ENCODE data around the gene TAS2R60. TPM values are rescaled to one million over a fixed set of nuclear protein-coding genes. Genes with fewer than 3 reads are reported as not detected.

TAS2R60 gene
- total RNA-seq, 1 experiment from 2014 or later: not detected

DNA sequence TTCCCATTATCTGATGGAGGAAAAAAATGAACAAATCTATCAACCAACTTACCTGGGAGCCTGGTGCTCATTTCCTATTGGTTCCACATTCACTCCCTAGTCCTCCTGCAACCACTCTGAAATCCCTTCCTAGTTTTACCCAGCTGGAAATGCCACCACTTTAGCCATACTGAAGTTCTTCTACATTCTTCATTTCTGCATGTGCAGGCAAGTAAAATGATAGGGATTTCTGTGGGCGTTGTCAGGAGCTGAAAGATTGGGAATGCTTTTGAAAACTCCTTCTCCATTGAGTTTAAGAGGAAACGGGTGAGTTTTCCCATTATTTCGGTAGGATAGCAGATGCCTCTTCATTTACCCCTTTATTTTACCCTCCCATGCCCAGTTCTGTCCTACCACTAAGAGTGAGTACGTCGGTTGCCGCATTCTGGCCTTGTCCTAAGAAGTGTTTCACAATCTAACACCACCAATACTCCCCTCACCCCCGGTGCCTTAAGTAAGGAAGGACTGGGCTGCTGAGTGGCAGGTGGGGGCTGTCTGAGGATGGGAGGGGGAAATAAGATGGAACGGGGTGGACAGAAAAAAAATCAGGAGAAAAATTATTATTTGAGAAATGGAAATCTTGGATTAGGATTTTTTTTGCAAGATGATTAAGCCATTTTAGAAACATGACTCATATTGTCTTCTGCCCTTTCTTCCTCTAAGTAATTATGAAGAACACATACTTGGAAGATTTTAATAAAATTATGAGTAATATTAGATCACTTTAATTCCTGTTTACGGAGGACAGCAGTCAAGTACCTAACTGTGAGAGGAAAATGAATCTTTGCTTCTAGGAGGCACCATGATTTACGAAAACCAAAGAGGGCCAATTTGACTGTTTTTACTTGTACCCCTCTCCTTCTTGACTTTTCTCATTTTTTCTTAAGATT lies 13.2 kb upstream of the TAS2R60 start:
- TF ChIP-seq, protein P1, sequence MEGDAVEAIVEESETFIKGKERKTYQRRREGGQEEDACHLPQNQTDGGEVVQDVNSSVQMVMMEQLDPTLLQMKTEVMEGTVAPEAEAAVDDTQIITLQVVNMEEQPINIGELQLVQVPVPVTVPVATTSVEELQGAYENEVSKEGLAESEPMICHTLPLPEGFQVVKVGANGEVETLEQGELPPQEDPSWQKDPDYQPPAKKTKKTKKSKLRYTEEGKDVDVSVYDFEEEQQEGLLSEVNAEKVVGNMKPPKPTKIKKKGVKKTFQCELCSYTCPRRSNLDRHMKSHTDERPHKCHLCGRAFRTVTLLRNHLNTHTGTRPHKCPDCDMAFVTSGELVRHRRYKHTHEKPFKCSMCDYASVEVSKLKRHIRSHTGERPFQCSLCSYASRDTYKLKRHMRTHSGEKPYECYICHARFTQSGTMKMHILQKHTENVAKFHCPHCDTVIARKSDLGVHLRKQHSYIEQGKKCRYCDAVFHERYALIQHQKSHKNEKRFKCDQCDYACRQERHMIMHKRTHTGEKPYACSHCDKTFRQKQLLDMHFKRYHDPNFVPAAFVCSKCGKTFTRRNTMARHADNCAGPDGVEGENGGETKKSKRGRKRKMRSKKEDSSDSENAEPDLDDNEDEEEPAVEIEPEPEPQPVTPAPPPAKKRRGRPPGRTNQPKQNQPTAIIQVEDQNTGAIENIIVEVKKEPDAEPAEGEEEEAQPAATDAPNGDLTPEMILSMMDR (conservative IDR thresholded peaks at IDR 0.05): no peak
- no peak for TF ChIP-seq EZH2 (IDR thresholded peaks at IDR 0.05; ENCODE audit: low read depth)

DNA sequence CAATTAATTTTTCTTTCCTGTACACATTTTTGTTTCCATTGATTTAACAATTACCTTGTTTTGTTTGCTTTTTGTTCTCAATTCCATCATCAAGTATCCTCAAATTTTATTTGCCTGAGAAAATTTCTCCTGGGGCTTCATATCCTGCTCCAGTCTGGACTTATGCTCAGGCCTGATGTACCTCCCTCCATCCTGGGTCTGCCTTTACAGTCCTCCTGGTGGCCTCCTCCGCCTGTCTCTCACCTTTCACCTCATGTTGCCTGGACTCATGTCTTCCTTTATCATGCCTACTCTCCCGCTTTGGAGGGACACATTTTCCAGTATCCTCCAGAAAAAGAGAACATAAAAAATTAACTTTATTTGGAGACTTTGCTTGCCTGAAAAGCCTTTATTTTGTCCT lies 12.1 kb upstream of the TAS2R60 start:
- no peak overlapping the region for H3K4me2 ChIP-seq
- H3K36me3 ChIP-seq (ENCODE audit: low read depth): no peaks in the 10 kb centered on the region
- no peak overlapping the region for H3K27ac ChIP-seq
- no peaks in the 10 kb centered on the region for H3K27me3 ChIP-seq (ENCODE audit: insufficient read depth, low read depth)
- H4K20me1 ChIP-seq (ENCODE audit: insufficient read depth): no peaks in the 10 kb centered on the region
- no peak for DNase-seq
- ChIA-PET POLR2A (ENCODE audit: unreplicated experiment) (no interaction called here), CTCF (no interaction called here)
- H3K9me2 ChIP-seq (ENCODE audit: insufficient read depth): no peaks in the 10 kb centered on the region
- TF ChIP-seq, protein P1 (conservative IDR thresholded peaks at IDR 0.05): no peak
- no peak for TF ChIP-seq EZH2 (IDR thresholded peaks at IDR 0.05; ENCODE audit: low read depth)
- H3K4me1 ChIP-seq (replicated peaks; ENCODE audit: insufficient read depth): peaks cover 8% of the 10 kb centered on the region; the same call in 1 of the 2 replicates
- intact Hi-C loops (cut with micrococcal nuclease; ENCODE audit: unreplicated experiment): no loop called here
- no peaks in the 10 kb centered on the region; the same call in 1 of the 2 replicates for H3K9me3 ChIP-seq (ENCODE audit: insufficient read depth, low read depth)
- H3F3A ChIP-seq (ENCODE audit: insufficient read depth, low read depth): 0 out of 2 replicates have a peak, but pooled peaks cover 4% of the 10 kb centered on the region
- no peaks in the 10 kb centered on the region for H3K79me2 ChIP-seq (ENCODE audit: low read depth)
- no TSS peak for BruUV-seq (replicated peaks)
- H2AFZ ChIP-seq: no peak overlapping the region
- no peak overlapping the region for H3K4me3 ChIP-seq

More for the DNA sequence above, 13.2 kb upstream of the TAS2R60 start:
- DNase-seq: peak in 1 of 2 experiments; percentile 35
- no peak overlapping the region for H3K4me3 ChIP-seq
- no peak overlapping the region for H3K27ac ChIP-seq
- no peaks in the 10 kb centered on the region for H3K27me3 ChIP-seq (ENCODE audit: insufficient read depth, low read depth)
- H2AFZ ChIP-seq: no peak overlapping the region
- no peaks in the 10 kb centered on the region for H3K36me3 ChIP-seq (ENCODE audit: low read depth)
- no peaks in the 10 kb centered on the region for H4K20me1 ChIP-seq (ENCODE audit: insufficient read depth)
- intact Hi-C loops (cut with micrococcal nuclease; ENCODE audit: unreplicated experiment): no loop called here
- H3K9me3 ChIP-seq (ENCODE audit: insufficient read depth, low read depth): no peaks in the 10 kb centered on the region; the same call in 1 of the 2 replicates
- H3K4me2 ChIP-seq: no peak overlapping the region
- no peaks in the 10 kb centered on the region for H3K9me2 ChIP-seq (ENCODE audit: insufficient read depth)
- 0 out of 2 replicates have a peak, but pooled peaks cover 4% of the 10 kb centered on the region for H3F3A ChIP-seq (ENCODE audit: insufficient read depth, low read depth)
- POLR2A ChIA-PET (ENCODE audit: unreplicated experiment): no interaction called here
- peaks cover 8% of the 10 kb centered on the region; the same call in 1 of the 2 replicates for H3K4me1 ChIP-seq (replicated peaks; ENCODE audit: insufficient read depth)
- CTCF ChIA-PET: no interaction called here
- H3K79me2 ChIP-seq (ENCODE audit: low read depth): no peaks in the 10 kb centered on the region
- no TSS peak for BruUV-seq (replicated peaks)

DNA sequence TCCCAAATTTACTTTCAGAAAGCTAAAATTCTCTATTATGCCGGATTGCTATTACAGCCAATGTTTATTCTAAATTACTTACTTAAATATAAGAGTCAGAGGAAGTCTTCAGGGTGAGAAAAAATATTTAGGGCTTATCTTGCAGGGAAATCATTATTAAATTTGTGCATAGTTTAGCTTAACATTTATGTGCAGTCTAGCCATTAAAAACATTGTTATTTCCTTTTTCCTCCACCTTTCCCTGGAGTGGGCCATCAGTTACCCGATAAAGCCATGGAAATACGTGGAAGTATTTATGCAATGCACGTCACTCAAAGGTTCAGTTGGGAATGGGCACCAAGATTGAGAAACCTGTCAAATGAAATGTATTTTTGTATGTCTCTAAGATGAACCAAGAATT lies 9.5 kb upstream of the TAS2R60 start:
- no peaks in the 10 kb centered on the region for H3K36me3 ChIP-seq (ENCODE audit: low read depth)
- 0 out of 2 replicates have a peak, but pooled peaks cover 4% of the 10 kb centered on the region for H3F3A ChIP-seq (ENCODE audit: insufficient read depth, low read depth)
- H3K79me2 ChIP-seq (ENCODE audit: low read depth): no peaks in the 10 kb centered on the region
- no peaks in the 10 kb centered on the region for H3K9me2 ChIP-seq (ENCODE audit: insufficient read depth)
- peaks cover 8% of the 10 kb centered on the region; the same call in 1 of the 2 replicates for H3K4me1 ChIP-seq (replicated peaks; ENCODE audit: insufficient read depth)
- no peaks in the 10 kb centered on the region for H3K9me3 ChIP-seq (ENCODE audit: insufficient read depth, low read depth)
- H2AFZ ChIP-seq: no peak overlapping the region
- no peak overlapping the region for H3K27ac ChIP-seq
- POLR2A ChIA-PET (ENCODE audit: unreplicated experiment): no interaction called here
- H4K20me1 ChIP-seq (ENCODE audit: insufficient read depth): no peaks in the 10 kb centered on the region
- H3K4me3 ChIP-seq: no peak overlapping the region
- intact Hi-C loops (cut with micrococcal nuclease; ENCODE audit: unreplicated experiment): no loop called here
- TF ChIP-seq, protein P1 (conservative IDR thresholded peaks at IDR 0.05): no peak
- TF ChIP-seq EZH2 (IDR thresholded peaks at IDR 0.05; ENCODE audit: low read depth): no peak
- no TSS peak for BruUV-seq (replicated peaks)
- no peaks in the 10 kb centered on the region for H3K27me3 ChIP-seq (ENCODE audit: insufficient read depth, low read depth)
- H3K4me2 ChIP-seq: no peak overlapping the region
- CTCF ChIA-PET: no interaction called here
- DNase-seq: no peak

Measured in PC-9 (cell line).